DMS79 (cell line): ENCODE measurements around the gene FGD1.
A peak's percentile ranks its signal among the peaks of the same experiment; 100 is the strongest.
"Not testable (repeated sequence)": the region's sequence is repeated elsewhere in the genome, so short reads cannot be mapped to it uniquely, and the experiment has no call there.

Source experiments
- DNase-seq: peaks from one replicate; lab custom pipeline; 2025; lab: John Stamatoyannopoulos, UW

The FGD1 gene

GRCh38 chrX:54495814-54496516 lies at the start of gene FGD1:
Gene FGD1, minus strand, starts transcription at chrX:54496234. Its CDS starts 802 bp downstream, at chrX:54495432.
- DNase-seq = peak; percentile 16

GRCh38 chrX:54542239-54542638 lies 46.2 kb upstream of the FGD1 start:
- DNase-seq = not testable (repeated sequence)

- no peak for DNase-seq
These were observed 44.3 kb upstream of the FGD1 start for GRCh38 chrX:54540289-54540688.

GRCh38 chrX:54534271-54534670 lies 38.2 kb upstream of the FGD1 start:
- no peak for DNase-seq

- no peak for DNase-seq
These were observed 34.4 kb upstream of the FGD1 start for GRCh38 chrX:54530357-54530900.

- peak; percentile 69 for DNase-seq
These were observed 33.7 kb upstream of the FGD1 start, which contains the start of gene GNL3L for GRCh38 chrX:54529552-54530356. Gene GNL3L, plus strand, starts transcription at chrX:54530219. Its CDS starts 2,348 bp downstream, at chrX:54532567.

- DNase-seq = no peak
These were observed 33.1 kb upstream of the FGD1 start for GRCh38 chrX:54529151-54529550.

GRCh38 chrX:54509400-54509799 lies 13.4 kb upstream of the FGD1 start:
- no peak for DNase-seq

- no peak for DNase-seq
These were observed 902 bp upstream of the FGD1 start for GRCh38 chrX:54496936-54497335.

GRCh38 chrX:54496517-54496852 lies 451 bp upstream of the FGD1 start:
- DNase-seq = no peak

GRCh38 chrX:54494989-54495813 lies 833 bp downstream of the FGD1 start:
- DNase-seq = no peak

- DNase-seq = no peak
These were observed 1.7 kb downstream of the FGD1 start for GRCh38 chrX:54494166-54494988.

- DNase-seq = no peak
These were observed 3.7 kb downstream of the FGD1 start for GRCh38 chrX:54492340-54492739.

- DNase-seq = not testable (repeated sequence)
These were observed 6.2 kb downstream of the FGD1 start for GRCh38 chrX:54489819-54490218.

GRCh38 chrX:54484666-54485065 lies 11.4 kb downstream of the FGD1 start:
- no peak for DNase-seq

GRCh38 chrX:54483946-54484345 lies 12.1 kb downstream of the FGD1 start:
- DNase-seq = no peak

- DNase-seq = no peak
These were observed 13.0 kb downstream of the FGD1 start for GRCh38 chrX:54482839-54483593.

GRCh38 chrX:54479136-54480111 lies 16.6 kb downstream of the FGD1 start:
- peak; percentile 10 for DNase-seq
